Measurements from ENCODE around the gene TPM2.

Gene TPM2

GRCh38 chr9:35674025-35674361 lies 15.7 kb downstream of the TPM2 start:
- DNase-seq: no peak

GRCh38 chr9:35673132-35674024 lies 16.3 kb downstream of the TPM2 start, which contains the start of gene CA9:
Gene CA9, plus strand, starts transcription at chr9:35673928. Its CDS starts 32 bp downstream, at chr9:35673960.
- no peak for DNase-seq

- DNase-seq: no peak
These were observed 20.2 kb downstream of the TPM2 start for GRCh38 chr9:35669331-35670145.

- DNase-seq: no peak
These were observed 21.8 kb downstream of the TPM2 start for GRCh38 chr9:35667939-35668338.

- DNase-seq: no peak
These were observed 23.2 kb downstream of the TPM2 start for GRCh38 chr9:35666549-35666948.

- no peak for DNase-seq
These were observed 23.7 kb downstream of the TPM2 start for GRCh38 chr9:35666045-35666444.

- no peak for DNase-seq
These were observed 24.3 kb downstream of the TPM2 start for GRCh38 chr9:35665471-35665818.

- DNase-seq: peak; percentile 44 to 60
These were observed 24.9 kb downstream of the TPM2 start, which contains the start of gene ARHGEF39 for GRCh38 chr9:35664531-35665470. Gene ARHGEF39, minus strand, starts transcription at chr9:35665195. Its CDS starts 26 bp downstream, at chr9:35665169.

- DNase-seq: no peak
These were observed 27.3 kb downstream of the TPM2 start for GRCh38 chr9:35662437-35662836.

- DNase-seq: no peak
These were observed 27.9 kb downstream of the TPM2 start for GRCh38 chr9:35661756-35662350.

GRCh38 chr9:35660966-35661415 lies 28.7 kb downstream of the TPM2 start:
- peak in 1 of 2 experiments; percentile 32 for DNase-seq

- peak in 1 of 2 experiments; percentile 29 for DNase-seq
These were observed 30.4 kb downstream of the TPM2 start for GRCh38 chr9:35659340-35659739.

GRCh38 chr9:35658968-35659220 lies 30.8 kb downstream of the TPM2 start:
- DNase-seq: no peak

GRCh38 chr9:35658137-35658967 lies 31.4 kb downstream of the TPM2 start, which contains the start of gene CCDC107:
Gene CCDC107, plus strand, starts transcription at chr9:35658292. Its CDS starts 88 bp downstream, at chr9:35658380.
- DNase-seq: peak; percentile 23 to 77

GRCh38 chr9:35657546-35658136 lies 32.1 kb downstream of the TPM2 start, which contains the start of gene RMRP:
Gene RMRP, minus strand, starts transcription at chr9:35658019.
- DNase-seq: peak; percentile 89

GRCh38 chr9:35656831-35657545 lies 32.7 kb downstream of the TPM2 start:
- no peak for DNase-seq

GRCh38 chr9:35656348-35656747 lies 33.4 kb downstream of the TPM2 start:
- DNase-seq: no peak

- DNase-seq: no peak
These were observed 36.1 kb downstream of the TPM2 start for GRCh38 chr9:35653611-35654010.

GRCh38 chr9:35652829-35653209 lies 36.9 kb downstream of the TPM2 start:
- no peak for DNase-seq

All from SW 1271 (cell line).